ENCODE measurements around the gene PIEZO2.
"Not testable (repeated sequence)": the region's sequence is repeated elsewhere in the genome, so short reads cannot be mapped to it uniquely, and the experiment has no call there.

The PIEZO2 gene

DNA sequence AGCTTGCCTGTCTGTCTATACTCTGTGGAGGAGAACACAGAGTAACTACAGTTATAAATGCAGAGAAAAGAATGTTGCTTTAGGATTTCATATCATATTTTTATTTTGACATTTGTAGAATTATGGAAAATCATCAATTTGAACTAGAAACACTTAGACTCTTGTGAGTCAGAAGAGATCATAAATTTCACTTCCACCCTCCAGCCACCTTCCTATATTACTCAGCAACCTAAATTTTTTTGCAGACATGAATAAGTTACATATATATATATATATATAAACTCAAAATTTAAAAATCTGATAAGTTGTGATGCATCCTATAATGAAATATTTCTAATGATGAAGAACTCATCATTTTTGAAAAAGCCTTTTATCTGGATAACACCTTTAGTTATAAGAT lies 172.3 kb downstream of the PIEZO2 start:
- DNase-seq = no peak

GRCh38 chr18:10973567-10974203 lies 175.7 kb downstream of the PIEZO2 start:
- no peak for DNase-seq

DNA sequence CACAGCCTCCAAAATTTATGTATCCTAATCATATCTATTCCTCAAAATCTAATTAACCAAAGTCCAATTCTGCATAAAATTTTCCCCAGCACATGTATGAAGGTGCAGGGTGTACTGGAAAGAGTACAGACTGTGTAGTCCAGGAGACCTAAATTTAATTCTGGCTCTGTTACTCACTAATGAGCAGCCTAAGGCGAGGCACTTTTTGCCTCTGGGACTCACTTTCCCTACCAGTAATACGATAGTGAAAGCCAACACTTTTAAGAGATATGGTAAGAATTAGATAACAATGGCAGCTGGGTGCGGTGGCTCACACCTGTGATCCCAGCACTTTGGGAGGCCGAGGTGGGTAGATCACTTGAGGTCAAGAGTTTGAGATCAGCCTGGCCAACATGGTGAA lies 177.7 kb downstream of the PIEZO2 start:
- no peak for DNase-seq

GRCh38 chr18:10965119-10965518 lies 184.2 kb downstream of the PIEZO2 start:
- no peak for DNase-seq

DNA sequence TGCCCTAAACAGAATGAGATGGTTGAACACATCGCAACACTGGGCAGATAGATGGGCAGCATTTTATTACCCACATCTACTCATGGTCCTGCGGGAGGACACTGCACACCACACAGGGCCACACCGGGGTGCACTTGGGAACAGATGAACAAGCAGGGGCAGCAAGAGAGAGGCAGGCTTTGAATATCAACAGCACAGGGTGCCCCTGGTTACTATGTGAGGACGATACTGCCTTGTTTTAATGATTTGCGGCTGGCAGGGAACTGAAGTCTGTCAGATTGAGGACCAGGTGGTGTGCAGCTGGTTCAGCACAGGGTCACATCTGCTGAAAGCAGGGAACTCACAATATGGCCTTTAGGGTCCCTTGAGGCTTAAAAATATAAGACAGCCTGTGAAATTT lies 195.7 kb downstream of the PIEZO2 start:
- no peak for DNase-seq

DNA sequence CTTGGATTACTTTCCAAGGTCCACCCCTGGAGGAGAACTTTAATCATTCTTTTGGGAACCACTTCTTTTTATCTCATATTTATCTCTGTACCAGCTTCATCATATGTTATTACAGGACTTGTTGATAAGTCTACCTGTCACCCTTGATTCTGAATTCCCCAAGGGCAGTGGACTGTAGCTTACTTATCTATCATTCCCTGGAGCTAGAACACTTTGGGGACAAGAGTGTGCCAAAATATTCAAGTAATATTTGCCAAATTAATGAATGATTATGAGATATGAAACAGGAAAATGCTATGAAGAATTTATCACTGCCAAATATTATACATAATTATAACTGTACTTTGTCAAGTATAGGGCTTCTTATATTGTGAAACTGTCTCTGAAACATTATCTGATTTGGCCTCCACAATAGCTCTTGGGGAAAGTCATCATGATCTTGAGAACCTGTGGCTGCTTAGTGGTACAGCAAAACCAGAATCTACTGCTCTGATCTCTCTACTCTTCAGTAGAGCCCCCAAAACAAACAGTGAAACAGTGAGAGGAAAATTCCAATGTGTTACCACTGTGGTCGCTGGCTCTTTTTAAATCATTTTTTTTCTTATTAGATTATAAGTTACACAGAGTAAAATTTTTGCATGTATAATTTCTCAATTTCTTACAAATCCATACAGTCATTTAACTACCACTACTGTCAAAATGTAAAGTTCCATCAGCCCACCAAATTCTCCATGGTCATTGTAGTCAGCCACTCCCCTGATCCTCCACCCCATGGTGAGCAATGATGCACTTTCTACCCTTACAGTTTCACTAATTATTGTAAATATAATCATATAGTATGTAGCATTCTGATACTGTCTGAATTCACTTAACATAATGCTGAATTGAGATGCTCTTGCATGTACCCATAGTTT lies 197.5 kb downstream of the PIEZO2 start:
- no peak for DNase-seq

- DNase-seq = no peak
Observed at GRCh38 chr18:10950876-10951630, 198.3 kb downstream of the PIEZO2 start.

DNA sequence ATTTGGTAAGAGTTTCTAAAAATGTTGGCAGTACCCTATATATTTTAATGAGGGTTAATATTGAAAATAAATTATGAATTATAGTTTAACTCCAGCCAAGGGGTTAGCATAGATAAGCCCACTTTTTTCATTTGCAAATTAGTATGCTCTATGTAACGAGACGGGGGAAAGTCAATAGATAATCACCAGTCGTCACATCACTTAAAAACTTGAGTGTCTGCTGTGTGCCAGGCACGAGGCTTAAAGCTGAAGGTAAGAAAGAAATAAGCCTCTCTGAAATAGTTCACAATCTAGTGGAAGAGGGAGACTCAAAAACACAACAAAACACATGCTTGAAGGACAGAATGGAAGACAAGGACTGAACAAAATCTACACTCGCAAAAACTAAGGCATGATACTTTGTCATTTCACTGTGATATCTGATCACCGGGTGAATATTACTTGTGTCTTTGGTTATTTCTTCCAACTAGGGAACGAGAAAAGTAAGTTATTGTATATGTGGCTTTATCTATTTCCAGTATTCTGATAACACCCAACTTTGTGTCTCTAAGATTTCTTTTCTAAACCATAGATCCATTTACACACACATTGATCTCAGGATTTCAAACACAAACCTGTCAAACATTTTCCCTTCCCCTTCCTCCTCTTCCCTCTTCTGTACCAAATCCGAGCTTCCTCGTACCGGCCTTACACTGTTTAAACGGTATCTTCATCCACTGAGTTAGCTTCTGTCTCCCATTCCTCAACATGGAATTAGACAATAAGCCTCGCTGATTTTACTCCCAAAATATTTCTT lies 199.1 kb downstream of the PIEZO2 start:
- no peak for DNase-seq

DNA sequence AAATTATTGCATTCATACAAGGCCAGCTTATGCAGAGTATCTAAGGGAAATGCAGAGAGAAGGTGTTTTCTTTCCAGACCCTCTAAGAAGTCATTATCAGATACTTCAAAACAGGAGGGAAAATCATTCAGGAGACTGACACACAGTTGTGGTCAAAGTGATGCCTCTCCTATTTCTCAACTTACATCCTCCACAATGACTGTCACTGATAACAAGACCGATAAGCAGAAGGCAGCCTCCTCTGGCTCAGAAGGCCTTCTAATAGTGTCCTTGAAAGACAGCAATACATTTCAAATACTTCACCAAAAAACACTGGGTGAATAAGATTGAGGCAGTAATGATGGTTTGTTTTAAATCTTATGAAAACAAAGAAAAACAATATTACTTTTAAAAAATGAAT lies 199.7 kb downstream of the PIEZO2 start:
- no peak for DNase-seq

DNA sequence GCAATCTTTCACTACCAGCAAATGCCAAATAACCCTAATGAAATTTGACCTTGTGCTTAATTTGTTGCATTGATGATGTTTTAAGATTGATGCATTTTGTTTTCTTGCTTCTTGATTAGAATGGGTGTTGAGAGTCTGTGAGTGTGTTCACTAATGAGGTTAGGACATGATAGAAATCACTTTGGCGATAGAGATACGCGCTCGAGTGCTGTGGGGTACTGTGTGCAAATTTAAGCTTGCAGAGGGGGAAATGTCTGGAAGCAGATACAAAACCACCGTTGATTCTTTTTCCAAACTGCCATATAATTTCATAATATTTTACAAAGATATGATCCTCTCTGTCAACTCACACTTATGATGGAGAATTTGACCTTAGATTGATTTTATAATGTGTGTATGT lies 200.9 kb downstream of the PIEZO2 start:
- DNase-seq = no peak

GRCh38 chr18:10946058-10946457 lies 203.3 kb downstream of the PIEZO2 start:
- DNase-seq = no peak

GRCh38 chr18:10942998-10943397 lies 206.4 kb downstream of the PIEZO2 start:
- DNase-seq = no peak

GRCh38 chr18:10939822-10940221 lies 209.5 kb downstream of the PIEZO2 start:
- DNase-seq = no peak

- DNase-seq = no peak
Observed at GRCh38 chr18:10937743-10938640, 211.4 kb downstream of the PIEZO2 start.

- no peak for DNase-seq
Observed at GRCh38 chr18:10936176-10937053, 213.0 kb downstream of the PIEZO2 start.

- no peak for DNase-seq
Observed at GRCh38 chr18:10935588-10935987, 213.8 kb downstream of the PIEZO2 start.

DNA sequence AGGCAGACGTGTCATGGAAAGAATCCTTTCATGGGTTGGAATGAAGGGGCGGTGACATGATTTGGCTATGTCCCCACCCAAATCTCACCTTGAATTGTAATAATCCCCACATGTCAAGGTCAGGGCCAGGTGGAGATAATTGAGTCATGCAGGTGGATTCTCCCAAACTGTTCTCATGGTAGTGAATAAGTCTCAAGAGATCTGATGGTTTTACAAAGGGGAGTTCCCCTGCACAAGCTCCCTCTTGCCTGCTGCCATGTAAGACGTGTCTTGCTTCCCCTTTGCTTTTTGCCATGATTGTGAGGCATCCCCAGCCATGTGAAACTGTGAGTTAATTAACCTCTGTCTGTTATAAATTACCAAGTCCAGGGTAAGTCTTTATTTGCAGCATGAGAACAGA lies 215.7 kb downstream of the PIEZO2 start:
- DNase-seq = not testable (repeated sequence)

DNA sequence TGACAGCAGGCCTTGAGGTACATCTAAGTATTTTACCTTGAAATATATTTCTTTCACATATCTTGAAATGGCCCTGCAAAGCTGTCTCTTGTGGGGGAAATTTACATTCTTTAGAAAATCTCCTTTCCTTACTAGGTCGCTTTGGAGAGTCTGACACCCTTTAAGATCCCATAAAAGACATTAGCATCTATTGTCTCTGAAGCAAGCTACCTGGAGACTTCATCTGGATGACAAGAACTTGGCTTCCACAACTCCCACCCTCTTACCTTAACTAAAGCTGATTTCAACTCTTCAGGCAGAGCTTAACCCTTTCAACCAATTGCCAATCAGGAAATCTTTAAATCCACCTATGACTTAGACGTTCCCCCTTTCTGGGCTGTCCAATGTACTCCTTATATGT lies 219.3 kb downstream of the PIEZO2 start:
- no peak for DNase-seq

- no peak for DNase-seq
Observed at GRCh38 chr18:10928772-10929373, 220.5 kb downstream of the PIEZO2 start.
